HEK293 (cell line): ENCODE results near the gene SPIB.

ENCODE experiments used
- ATF2 ChIP-seq: fragments of 450-650 bp; formaldehyde crosslinking; IDR thresholded peaks from 2 replicates; pipeline ENCODE4 v1.5.1; 2016; ENCODE audit warnings: missing biosample characterization, missing genetic modification characterization, low read depth
- EGR2 ChIP-seq: fragments of 450-650 bp; formaldehyde crosslinking; IDR thresholded peaks from 2 replicates; pipeline ENCODE4 v1.5.1; 2016; ENCODE audit warnings: low read depth, missing biosample characterization, missing genetic modification characterization
- IKZF3 ChIP-seq: fragments of 450-650 bp; IDR thresholded peaks from 2 replicates; pipeline ENCODE4 v1.5.0; 2018; ENCODE audit warnings: missing biosample characterization, mild to moderate bottlenecking, missing genetic modification characterization, moderate library complexity
- MYNN ChIP-seq: fragments of 450-650 bp; formaldehyde crosslinking; IDR thresholded peaks from 2 replicates; pipeline ENCODE4 v1.5.1; 2016; ENCODE audit warnings: missing biosample characterization, missing genetic modification characterization, borderline replicate concordance
- MZF1 ChIP-seq: fragments of 450-650 bp; formaldehyde crosslinking; IDR thresholded peaks from 2 replicates; pipeline ENCODE4 v1.5.1; 2017; ENCODE audit warnings: missing biosample characterization, missing genetic modification characterization, borderline replicate concordance
- PRDM4 ChIP-seq: fragments of 450-650 bp; formaldehyde crosslinking; IDR thresholded peaks from 2 replicates; pipeline ENCODE4 v1.5.1; 2017; ENCODE audit warnings: missing biosample characterization, missing genetic modification characterization
- SCRT2 ChIP-seq: fragments of 450-650 bp; formaldehyde crosslinking; IDR thresholded peaks from 2 replicates; pipeline ENCODE4 v1.5.1; 2016; ENCODE audit warnings: missing biosample characterization, missing genetic modification characterization
- SP2 ChIP-seq: fragments of 450-650 bp; formaldehyde crosslinking; IDR thresholded peaks from 2 replicates; pipeline ENCODE4 v1.5.1; 2016; ENCODE audit warnings: missing biosample characterization, missing genetic modification characterization
- ZNF138 ChIP-seq: fragments of 450-650 bp; formaldehyde crosslinking; IDR thresholded peaks from 2 replicates; pipeline ENCODE4 v1.5.1; 2016; ENCODE audit warnings: missing biosample characterization, missing genetic modification characterization, borderline replicate concordance
- ZNF157 ChIP-seq: fragments of 450-650 bp; formaldehyde crosslinking; IDR thresholded peaks from 2 replicates; pipeline ENCODE4 v1.5.1; 2016; ENCODE audit warnings: missing biosample characterization, missing genetic modification characterization
- ZNF16 ChIP-seq: fragments of 450-650 bp; formaldehyde crosslinking; IDR thresholded peaks from 2 replicates; pipeline ENCODE4 v1.5.1; 2016; ENCODE audit warnings: low read depth, missing biosample characterization, missing genetic modification characterization
- ZNF18 ChIP-seq: fragments of 450-650 bp; formaldehyde crosslinking; IDR thresholded peaks from 2 replicates; pipeline ENCODE4 v1.5.1; 2016; ENCODE audit warnings: missing biosample characterization, missing genetic modification characterization
- ZNF19 ChIP-seq: fragments of 450-650 bp; formaldehyde crosslinking; IDR thresholded peaks from 2 replicates; pipeline ENCODE4; 2016; ENCODE audit warnings: missing biosample characterization, missing genetic modification characterization, low read depth
- ZNF211 ChIP-seq: fragments of 450-650 bp; formaldehyde crosslinking; IDR thresholded peaks from 2 replicates; pipeline ENCODE4 v1.5.1; 2016; ENCODE audit warnings: low read depth, missing biosample characterization, missing genetic modification characterization
- ZNF488 ChIP-seq: fragments of 450-650 bp; formaldehyde crosslinking; IDR thresholded peaks from 2 replicates; pipeline ENCODE4 v1.5.1; 2016; ENCODE audit warnings: missing biosample characterization, missing genetic modification characterization
- ZNF518A ChIP-seq: fragments of 450-650 bp; formaldehyde crosslinking; conservative IDR thresholded peaks from 2 replicates; pipeline ENCODE4 v1.5.1; 2016; ENCODE audit warnings: low read depth, missing biosample characterization, missing genetic modification characterization
- ZNF610 ChIP-seq: fragments of 450-650 bp; formaldehyde crosslinking; IDR thresholded peaks from 2 replicates; pipeline ENCODE4 v1.5.1; 2016; ENCODE audit warnings: missing biosample characterization, missing genetic modification characterization, borderline replicate concordance
- ZNF623 ChIP-seq: fragments of 450-650 bp; formaldehyde crosslinking; IDR thresholded peaks from 2 replicates; pipeline ENCODE4 v1.5.1; 2016; ENCODE audit warnings: missing biosample characterization, missing genetic modification characterization
- ZNF639 ChIP-seq: fragments of 450-650 bp; formaldehyde crosslinking; IDR thresholded peaks from 2 replicates; pipeline ENCODE4 v1.5.1; 2016; ENCODE audit warnings: missing biosample characterization, missing genetic modification characterization
- ZNF768 ChIP-seq: fragments of 450-650 bp; formaldehyde crosslinking; IDR thresholded peaks from 2 replicates; pipeline ENCODE4 v1.5.1; 2018; ENCODE audit warnings: missing biosample characterization, mild to moderate bottlenecking, missing genetic modification characterization
- ZNF776 ChIP-seq: fragments of 450-650 bp; formaldehyde crosslinking; IDR thresholded peaks from 2 replicates; pipeline ENCODE4 v1.5.0; 2017; ENCODE audit warnings: missing biosample characterization, missing genetic modification characterization, borderline replicate concordance
- ZNF837 ChIP-seq: fragments of 450-650 bp; formaldehyde crosslinking; IDR thresholded peaks from 2 replicates; pipeline ENCODE4 v1.5.1; 2016; ENCODE audit warnings: missing biosample characterization, missing genetic modification characterization
- ZNF843 ChIP-seq: fragments of 450-650 bp; formaldehyde crosslinking; IDR thresholded peaks from 2 replicates; pipeline ENCODE4 v1.5.1; 2016; ENCODE audit warnings: missing biosample characterization, missing genetic modification characterization
- ZSCAN16 ChIP-seq: fragments of 450-650 bp; formaldehyde crosslinking; IDR thresholded peaks from 2 replicates; pipeline ENCODE4 v1.5.1; 2016; ENCODE audit warnings: missing biosample characterization, missing genetic modification characterization
- TF ChIP-seq, protein P1 (sequence below): fragments of 450-650 bp; formaldehyde crosslinking; IDR thresholded peaks from 2 replicates; pipeline ENCODE4 v1.5.1; 2016; ENCODE audit warnings: missing biosample characterization, missing genetic modification characterization

SPIB gene

GRCh38 chr19:50384685-50385535 is 33.8 kb upstream of the SPIB start (continued):
- TF ChIP-seq PRDM4 (tag by site-specific recombination) (no peak), MZF1 (tag by site-specific recombination) (no peak), EGR2 (tag by site-specific recombination) (peak; percentile 96), ZSCAN16 (tag by site-specific recombination) (no peak), ZNF843 (tag by site-specific recombination) (no peak), ZNF16 (no peak), ZNF18 (tag by site-specific recombination) (no peak), ZNF837 (tag by site-specific recombination) (no peak), SCRT2 (tag by site-specific recombination) (peak; percentile 89), ZNF776 (tag by site-specific recombination) (no peak), ZNF19 (tag by site-specific recombination) (no peak), ZNF610 (tag by site-specific recombination) (no peak), ZNF639 (tag by site-specific recombination) (no peak), ZNF623 (0 out of 2 replicates have a peak, but pooled peaks have one; percentile 0), MYNN (no peak), ZNF768 (tag by site-specific recombination) (no peak), IKZF3 (tag by site-specific recombination) (no peak), SP2 (tag by site-specific recombination) (no peak), ZNF157 (tag by site-specific recombination) (no peak), ZNF138 (no peak), ZNF211 (tag by site-specific recombination) (no peak), ATF2 (no peak), ZNF518A (tag by site-specific recombination) (no peak), ZNF488 (tag by site-specific recombination) (no peak)
- TF ChIP-seq, protein P1, sequence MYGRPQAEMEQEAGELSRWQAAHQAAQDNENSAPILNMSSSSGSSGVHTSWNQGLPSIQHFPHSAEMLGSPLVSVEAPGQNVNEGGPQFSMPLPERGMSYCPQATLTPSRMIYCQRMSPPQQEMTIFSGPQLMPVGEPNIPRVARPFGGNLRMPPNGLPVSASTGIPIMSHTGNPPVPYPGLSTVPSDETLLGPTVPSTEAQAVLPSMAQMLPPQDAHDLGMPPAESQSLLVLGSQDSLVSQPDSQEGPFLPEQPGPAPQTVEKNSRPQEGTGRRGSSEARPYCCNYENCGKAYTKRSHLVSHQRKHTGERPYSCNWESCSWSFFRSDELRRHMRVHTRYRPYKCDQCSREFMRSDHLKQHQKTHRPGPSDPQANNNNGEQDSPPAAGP = 0 out of 2 replicates have a peak, but pooled peaks have one; percentile 2
